Breast epithelium (tissue), 3 donors: ENCODE data around the gene P2RY6.

Experiments
- POLR2AphosphoS5 ChIP-seq, 3 donors: sonication (generic); formaldehyde crosslinking; IDR thresholded peaks; one replicate each; pipeline ENCODE4 v1.6.1; 2017; ENCODE audit warnings: antibody characterized with exemption in 3 of 3
- TF ChIP-seq, protein P1 (sequence below), 3 donors: fragments of 450-650 bp; IDR thresholded peaks; one replicate each; pipeline ENCODE4 v1.5.1; 2016 to 2017; ENCODE audit warnings: antibody characterized with exemption in 3 of 3, mild to moderate bottlenecking in 3 of 3, moderate library complexity in 3 of 3

DNA sequence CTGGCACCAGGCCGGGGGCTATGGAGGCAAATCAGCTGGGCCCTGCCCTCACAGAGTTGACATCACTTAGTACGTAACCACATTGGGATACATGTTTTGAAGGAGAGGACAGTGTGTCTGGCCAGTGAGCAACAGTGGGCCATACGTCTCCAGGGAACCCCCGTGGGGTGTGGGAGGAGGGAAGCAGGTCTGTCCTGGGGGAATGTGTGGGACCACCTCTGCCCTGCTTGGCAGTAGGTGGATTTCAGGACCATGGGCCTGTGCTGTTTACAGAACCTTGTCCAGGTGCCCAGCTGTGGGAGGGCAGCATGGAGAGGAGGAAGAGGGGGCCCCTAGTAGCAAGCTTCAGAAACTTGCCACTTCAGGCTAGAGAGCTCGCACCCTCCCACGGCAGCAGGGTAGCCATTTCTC lies 33.0 kb upstream of the P2RY6 start:
- TF ChIP-seq POLR2AphosphoS5 (IDR thresholded peaks at IDR 0.05): no peak
- TF ChIP-seq, protein P1, sequence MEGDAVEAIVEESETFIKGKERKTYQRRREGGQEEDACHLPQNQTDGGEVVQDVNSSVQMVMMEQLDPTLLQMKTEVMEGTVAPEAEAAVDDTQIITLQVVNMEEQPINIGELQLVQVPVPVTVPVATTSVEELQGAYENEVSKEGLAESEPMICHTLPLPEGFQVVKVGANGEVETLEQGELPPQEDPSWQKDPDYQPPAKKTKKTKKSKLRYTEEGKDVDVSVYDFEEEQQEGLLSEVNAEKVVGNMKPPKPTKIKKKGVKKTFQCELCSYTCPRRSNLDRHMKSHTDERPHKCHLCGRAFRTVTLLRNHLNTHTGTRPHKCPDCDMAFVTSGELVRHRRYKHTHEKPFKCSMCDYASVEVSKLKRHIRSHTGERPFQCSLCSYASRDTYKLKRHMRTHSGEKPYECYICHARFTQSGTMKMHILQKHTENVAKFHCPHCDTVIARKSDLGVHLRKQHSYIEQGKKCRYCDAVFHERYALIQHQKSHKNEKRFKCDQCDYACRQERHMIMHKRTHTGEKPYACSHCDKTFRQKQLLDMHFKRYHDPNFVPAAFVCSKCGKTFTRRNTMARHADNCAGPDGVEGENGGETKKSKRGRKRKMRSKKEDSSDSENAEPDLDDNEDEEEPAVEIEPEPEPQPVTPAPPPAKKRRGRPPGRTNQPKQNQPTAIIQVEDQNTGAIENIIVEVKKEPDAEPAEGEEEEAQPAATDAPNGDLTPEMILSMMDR (IDR thresholded peaks at IDR 0.05): no peak
